ENCODE data around the gene ADGRD2.

Gene ADGRD2

GRCh38 chr9:124527781-124528180, 77.5 kb downstream of the ADGRD2 start:
- H4K91ac ChIP-seq (ENCODE audit: low read depth, low read length, poor library complexity), result no peak overlapping the region
- no CpG with 5 or more reads among the region's 3 CpGs for WGBS, 2 donors (ENCODE audit: extremely low coverage in 2 of 2, insufficient read length in 2 of 2, insufficient replicate concordance in 1 of 2)
- no peak for DNase-seq (ENCODE audit: low spot score)

More at GRCh38 chr9:124527781-124528180, 77.5 kb downstream of the ADGRD2 start:
- Histone ChIP-seq H3K23ac (ENCODE audit: low read depth, low read length, poor library complexity) (no peak overlapping the region), H2BK12ac (ENCODE audit: low read length) (no peak overlapping the region), H3K9me3 (replicated peaks in 1 of 2; ENCODE audit: control insufficient read depth in 2 of 2, insufficient read depth in 1 of 2, low read depth in 1 of 2, low read length in 2 of 2) (no peaks in the 10 kb centered on the region), H2AFZ (ENCODE audit: low read length) (no peak overlapping the region), H2BK15ac (ENCODE audit: low read length) (no peak overlapping the region), H3K36me3 (replicated peaks in 1 of 2; ENCODE audit: control insufficient read depth in 2 of 2, insufficient read depth in 2 of 2, low read length in 2 of 2) (peaks cover 31 to 90% of the 10 kb centered on the region in 2 donors), H3K4me3 (ENCODE audit: low read length in 2 of 2) (no peak overlapping the region), H3K9ac (ENCODE audit: low read depth, low read length, poor library complexity) (no peak overlapping the region), H4K8ac (ENCODE audit: low read depth, low read length) (no peak overlapping the region), H3K14ac (ENCODE audit: low read length) (no peak overlapping the region), H3K4me2 (ENCODE audit: insufficient read depth, low read length, poor library complexity, severe bottlenecking) (no peak overlapping the region), H3K18ac (ENCODE audit: low read length) (no peak overlapping the region), H3K4me1 (ENCODE audit: control insufficient read depth in 2 of 2, insufficient read depth in 1 of 2, low read depth in 1 of 2, low read length in 2 of 2) (no peaks in the 10 kb centered on the region), H2BK120ac (ENCODE audit: low read depth, low read length) (no peak overlapping the region), H2AK5ac (ENCODE audit: low read depth, low read length) (no peak overlapping the region), H3K4ac (ENCODE audit: low read length) (no peak overlapping the region), H3K27ac (replicated peaks; ENCODE audit: low read length) (no peak overlapping the region), H2BK5ac (ENCODE audit: low read length) (no peak overlapping the region), H3K79me1 (ENCODE audit: low read depth, low read length) (no peaks in the 10 kb centered on the region), H3K27me3 (ENCODE audit: control insufficient read depth in 3 of 3, insufficient read depth in 3 of 3, low read depth in 1 of 3, low read length in 3 of 3) (no peaks in the 10 kb centered on the region)
